ENCODE data around the gene KLF6. TPM values are rescaled to one million over a fixed set of nuclear protein-coding genes. Genes with fewer than 3 reads are reported as not detected.

The KLF6 gene
- total and polyA plus RNA-seq, 9 of the 15 experiments (the other 6 are each of a cell fraction or from before 2014, with no cell fraction given) = 3.2 to 23.9 (median 8.0) TPM

- TF ChIP-seq CBFB (CRISPR knock-in tag; IDR thresholded peaks at IDR 0.05) = 0 out of 2 replicates have a peak, but pooled peaks have one; percentile 38
- TF ChIP-seq ZFP30 (CRISPR knock-in tag; IDR thresholded peaks at IDR 0.05; ENCODE audit: borderline replicate concordance) = no peak
- TF ChIP-seq ZNF263 (CRISPR knock-in tag; IDR thresholded peaks at IDR 0.05; ENCODE audit: borderline replicate concordance) = no peak
- peak; percentile 57 for TF ChIP-seq DPF2 (IDR thresholded peaks at IDR 0.05)
- TF ChIP-seq ZNF507 (tag; conservative IDR thresholded peaks at IDR 0.05) = no peak
- no peak for TF ChIP-seq ZNF175 (CRISPR knock-in tag; IDR thresholded peaks at IDR 0.05; ENCODE audit: low read depth)
- TF ChIP-seq SP1 (CRISPR knock-in tag; IDR thresholded peaks at IDR 0.05) = no peak
- TF ChIP-seq NONO (IDR thresholded peaks at IDR 0.05; ENCODE audit: low read depth in 2 of 2, low read length in 1 of 2) = no peak
- 0 out of 2 replicates have a peak, but pooled peaks have one; percentile 10 for TF ChIP-seq TCF3 (CRISPR knock-in tag; IDR thresholded peaks at IDR 0.05)
- no peak for TF ChIP-seq NFE2 (IDR thresholded peaks at IDR 0.05; ENCODE audit: low read depth)
- no peak for TF ChIP-seq SIN3A (IDR thresholded peaks at IDR 0.05; ENCODE audit: borderline replicate concordance in 2 of 2, control insufficient read depth in 1 of 2, low read depth in 2 of 2, low read length in 2 of 2)
- 0 out of 2 replicates have a peak, but pooled peaks have one; percentile 23 for TF ChIP-seq ZNF384 (IDR thresholded peaks at IDR 0.05; ENCODE audit: low read depth, low read length)
- no peak for TF ChIP-seq FOXJ3 (CRISPR knock-in tag; IDR thresholded peaks at IDR 0.05)
- no peak for TF ChIP-seq E2F3 (CRISPR knock-in tag; IDR thresholded peaks at IDR 0.05)
- peak; percentile 65; the same call in 1 of the 2 replicates for TF ChIP-seq PHB2 (IDR thresholded peaks at IDR 0.05; ENCODE audit: low read depth)
- TF ChIP-seq BCOR (IDR thresholded peaks at IDR 0.05) = peak; percentile 65
- TF ChIP-seq SIX5 (IDR thresholded peaks at IDR 0.05; ENCODE audit: borderline replicate concordance in 1 of 2, insufficient read depth in 1 of 2, low read depth in 1 of 2, low read length in 2 of 2) = no peak
- no peak for TF ChIP-seq ELK3 (CRISPR knock-in tag; IDR thresholded peaks at IDR 0.05)
- TF ChIP-seq ZNF121 (CRISPR knock-in tag; conservative IDR thresholded peaks at IDR 0.05) = no peak
- TF ChIP-seq SMARCE1 (IDR thresholded peaks at IDR 0.05) = 0 out of 2 replicates have a peak, but pooled peaks have one; percentile 32
- 0 out of 2 replicates have a peak, but pooled peaks have one; percentile 5 for TF ChIP-seq MAFK (IDR thresholded peaks at IDR 0.05; ENCODE audit: low read length)
- peak; percentile 95 for TF ChIP-seq TSC22D4 (tag; IDR thresholded peaks at IDR 0.05)
- TF ChIP-seq ZBTB12 (CRISPR knock-in tag; IDR thresholded peaks at IDR 0.05) = no peak
- 0 out of 2 replicates have a peak, but pooled peaks have one; percentile 53 for TF ChIP-seq CBX1 (IDR thresholded peaks at IDR 0.05; ENCODE audit: low read depth)
- TF ChIP-seq FOXP1 (CRISPR knock-in tag; IDR thresholded peaks at IDR 0.05) = peak; percentile 64; the same call in 1 of the 2 replicates
- no peak for TF ChIP-seq HMG20A (CRISPR knock-in tag; conservative IDR thresholded peaks at IDR 0.05)
- TF ChIP-seq PHF20 (IDR thresholded peaks at IDR 0.05; ENCODE audit: partially characterized antibody) = peak; percentile 66
- no peak for TF ChIP-seq SRSF1 (IDR thresholded peaks at IDR 0.05; ENCODE audit: low read depth, low read length)
Observed at GRCh38 chr10:3802526-3803265, 17.7 kb upstream of the KLF6 start (continued).

Data from K562 (cell line).